ENCODE results near the gene RAMACL.

DNA sequence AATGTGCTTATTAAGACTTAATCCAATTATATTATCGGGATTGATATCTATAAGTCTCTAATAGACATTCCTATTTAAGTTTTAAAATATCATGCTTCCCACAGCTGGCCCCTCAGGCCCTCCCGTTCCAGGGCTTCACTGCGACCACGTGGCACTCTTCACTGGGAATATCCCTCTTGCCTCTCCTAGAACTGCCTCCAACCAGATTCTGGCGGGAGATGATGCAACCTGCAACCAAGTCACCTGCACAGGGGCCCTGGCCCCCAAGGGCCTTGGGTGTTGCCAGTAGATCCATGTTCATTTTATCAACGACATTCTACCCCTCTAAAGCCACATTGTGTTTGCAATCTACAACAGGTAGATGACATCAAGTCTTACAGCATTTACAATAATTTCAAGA lies 18.4 kb upstream of the RAMACL start:
- TF ChIP-seq POLR2A (IDR thresholded peaks at IDR 0.05; ENCODE audit: low read depth, low read length) (no peak), POLR2AphosphoS5 (IDR thresholded peaks at IDR 0.05; ENCODE audit: low read depth, low read length) (no peak), TAF1 (IDR thresholded peaks at IDR 0.05; ENCODE audit: low read depth, low read length) (no peak)
